SK-N-SH treated with all-trans-retinoic acid at 6 μM for 48 hours (cell line): ENCODE data around the gene MXRA8.

ENCODE experiments used
- ARNTL ChIP-seq: fragments of 450-650 bp; formaldehyde crosslinking; IDR thresholded peaks from 2 replicates; pipeline ENCODE4 v1.5.0; 2020; ENCODE audit warnings: low read depth, mild to moderate bottlenecking, moderate library complexity, borderline replicate concordance
- CSDC2 ChIP-seq: fragments of 250-450 bp; sonication (Bioruptor Pico); IDR thresholded peaks from 2 replicates; pipeline ENCODE4 v1.5.0; 2020; ENCODE audit warnings: mild to moderate bottlenecking, moderate library complexity
- ISL1 ChIP-seq: fragments of 250-450 bp; sonication (Bioruptor Pico); IDR thresholded peaks from 2 replicates; pipeline ENCODE4 v2.1.2; 2022; ENCODE audit warnings: mild to moderate bottlenecking, moderate library complexity
- PPARA ChIP-seq: fragments of 250-450 bp; sonication (Bioruptor Pico); IDR thresholded peaks from 2 replicates; pipeline ENCODE4 v1.5.0; 2020; ENCODE audit warnings: mild to moderate bottlenecking, borderline replicate concordance
- ZC3H10 ChIP-seq: fragments of 250-450 bp; sonication (Bioruptor Pico); IDR thresholded peaks from 2 replicates; pipeline ENCODE4 v1.5.1; 2021; ENCODE audit warnings: mild to moderate bottlenecking, moderate library complexity
- ZFP30 ChIP-seq: fragments of 450-650 bp; formaldehyde crosslinking; IDR thresholded peaks from 2 replicates; pipeline ENCODE4 v1.5.0; 2022; ENCODE audit warnings: mild to moderate bottlenecking, moderate library complexity
- TF ChIP-seq, protein P1 (sequence below): fragments of 250-450 bp; sonication (Bioruptor Pico); IDR thresholded peaks from 2 replicates; pipeline ENCODE4 v1.8.0; 2020; ENCODE audit warnings: mild to moderate bottlenecking, moderate library complexity, borderline replicate concordance

DNA sequence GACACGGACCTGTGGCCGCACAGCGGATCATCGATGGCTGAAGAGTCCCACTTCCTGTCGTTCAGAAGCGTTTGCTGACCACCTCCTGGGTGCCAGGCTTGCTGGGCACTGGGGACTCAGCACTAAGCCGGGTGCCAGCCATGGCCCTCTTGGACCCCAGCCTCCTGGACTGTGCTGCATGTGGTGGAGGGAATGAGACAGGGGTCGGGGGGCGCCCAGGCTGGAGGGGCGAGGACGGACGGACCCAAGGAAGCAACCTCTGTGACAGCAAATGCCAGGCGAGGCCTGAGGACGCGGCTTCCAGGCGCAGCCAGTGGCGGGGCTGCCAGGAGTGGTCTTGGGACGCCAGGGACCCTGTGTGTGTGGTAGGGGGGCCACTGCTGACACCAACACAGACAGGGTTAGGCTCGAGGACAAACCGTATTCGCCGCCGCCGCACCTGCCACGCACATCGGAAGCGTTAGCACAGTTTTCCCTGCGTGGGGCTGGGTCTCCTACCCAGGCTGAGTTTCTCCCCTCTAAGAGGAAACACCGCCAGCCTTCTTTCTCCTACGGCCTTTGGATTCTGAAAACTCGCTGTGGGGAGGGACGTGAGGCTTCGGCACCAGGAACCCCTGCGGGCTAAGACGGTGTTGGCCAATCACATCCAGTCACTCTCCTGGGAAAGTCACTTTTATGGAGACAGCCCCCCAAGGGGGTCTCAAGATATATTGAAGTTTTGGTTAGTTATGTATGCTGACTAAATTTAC lies 3.1 kb upstream of the MXRA8 start:
- TF ChIP-seq PPARA (CRISPR knock-in tag) (no peak), ZC3H10 (CRISPR knock-in tag) (no peak), CSDC2 (no peak), ZFP30 (CRISPR knock-in tag) (no peak), ARNTL (CRISPR knock-in tag) (no peak), ISL1 (CRISPR knock-in tag) (no peak)
- TF ChIP-seq, protein P1, sequence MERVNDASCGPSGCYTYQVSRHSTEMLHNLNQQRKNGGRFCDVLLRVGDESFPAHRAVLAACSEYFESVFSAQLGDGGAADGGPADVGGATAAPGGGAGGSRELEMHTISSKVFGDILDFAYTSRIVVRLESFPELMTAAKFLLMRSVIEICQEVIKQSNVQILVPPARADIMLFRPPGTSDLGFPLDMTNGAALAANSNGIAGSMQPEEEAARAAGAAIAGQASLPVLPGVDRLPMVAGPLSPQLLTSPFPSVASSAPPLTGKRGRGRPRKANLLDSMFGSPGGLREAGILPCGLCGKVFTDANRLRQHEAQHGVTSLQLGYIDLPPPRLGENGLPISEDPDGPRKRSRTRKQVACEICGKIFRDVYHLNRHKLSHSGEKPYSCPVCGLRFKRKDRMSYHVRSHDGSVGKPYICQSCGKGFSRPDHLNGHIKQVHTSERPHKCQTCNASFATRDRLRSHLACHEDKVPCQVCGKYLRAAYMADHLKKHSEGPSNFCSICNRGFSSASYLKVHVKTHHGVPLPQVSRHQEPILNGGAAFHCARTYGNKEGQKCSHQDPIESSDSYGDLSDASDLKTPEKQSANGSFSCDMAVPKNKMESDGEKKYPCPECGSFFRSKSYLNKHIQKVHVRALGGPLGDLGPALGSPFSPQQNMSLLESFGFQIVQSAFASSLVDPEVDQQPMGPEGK (CRISPR knock-in tag) = no peak
